ENCODE data around the gene EML3. TPM values are rescaled to one million over a fixed set of nuclear protein-coding genes. Genes with fewer than 3 reads are reported as not detected.

EML3 gene
- total and polyA plus RNA-seq, 2 of the 8 experiments (the other 6 are each of a cell fraction or from before 2014, with no cell fraction given): 19.2 to 29.9 TPM

- TF ChIP-seq CHD7 (IDR thresholded peaks at IDR 0.05; ENCODE audit: insufficient replicate concordance, low read length) (no peak), CBX5 (IDR thresholded peaks at IDR 0.05; ENCODE audit: low read depth, low read length) (no peak), SP4 (IDR thresholded peaks at IDR 0.05; ENCODE audit: low read length) (no peak), POLR2AphosphoS5 (IDR thresholded peaks at IDR 0.05; ENCODE audit: low read depth, low read length) (no peak), PHF8 (conservative IDR thresholded peaks at IDR 0.05; ENCODE audit: low read depth, low read length) (no peak), NRF1 (IDR thresholded peaks at IDR 0.05; ENCODE audit: low read depth, low read length) (no peak), RFX5 (IDR thresholded peaks at IDR 0.05; ENCODE audit: borderline replicate concordance, low read depth, low read length) (no peak), ZNF274 (IDR thresholded peaks at IDR 0.05; ENCODE audit: borderline replicate concordance, extremely low read depth, low read length) (no peak), CREB1 (IDR thresholded peaks at IDR 0.05) (no peak), ASH2L (IDR thresholded peaks at IDR 0.05; ENCODE audit: low read length) (no peak), CHD2 (IDR thresholded peaks at IDR 0.05; ENCODE audit: low read length) (no peak), TAF7 (optimal IDR thresholded peaks at IDR 0.05; ENCODE audit: borderline replicate concordance, low read depth, low read length) (no peak)
Measured at GRCh38 chr11:62577046-62577714, 35.4 kb downstream of the EML3 start (continued).
